PFSK-1 (cell line): ENCODE data around the gene GPS2.

Source experiments
- FOXP2 ChIP-seq: optimal IDR thresholded peaks from 2 replicates; pipeline ENCODE3; 2011; ENCODE audit warnings: borderline replicate concordance, control low read depth, inconsistent platforms; ENCODE audit not compliant: insufficient read depth; ENCODE audit errors: extremely low read length, extremely low read depth
- POLR2AphosphoS5 ChIP-seq: IDR thresholded peaks from 2 replicates; pipeline ENCODE4 v1.6.1; 2012; ENCODE audit warnings: low read depth, mild to moderate bottlenecking, control low read depth, low read length, moderate library complexity
- REST ChIP-seq, 2 experiments: IDR thresholded peaks; 2 replicates each; pipeline versions ENCODE4 v1.6.1 to v1.8.0; 2011 to 2012; ENCODE audit warnings: low read depth in 2 of 2, low read length in 2 of 2, control low read depth in 1 of 2, inconsistent platforms in 1 of 2, mild to moderate bottlenecking in 1 of 2, moderate library complexity in 1 of 2; ENCODE audit not compliant: insufficient read depth in 1 of 2
- SIN3A ChIP-seq: IDR thresholded peaks from 2 replicates; pipeline ENCODE4 v1.6.1; 2012; ENCODE audit warnings: mild to moderate bottlenecking, low read length, moderate library complexity, borderline replicate concordance; ENCODE audit not compliant: insufficient read depth
- TAF1 ChIP-seq: IDR thresholded peaks from 2 replicates; pipeline ENCODE4 v1.6.1; 2012; ENCODE audit warnings: low read length, control low read depth, borderline replicate concordance; ENCODE audit not compliant: insufficient read depth

- TF ChIP-seq REST (IDR thresholded peaks at IDR 0.05; ENCODE audit: insufficient read depth in 1 of 2, low read depth in 2 of 2, low read length in 2 of 2) (no peak), POLR2AphosphoS5 (no peak), SIN3A (peak; percentile 96; the same call in 1 of the 2 replicates), TAF1 (no peak), FOXP2 (no peak)
These were observed 33.8 kb downstream of the GPS2 start, which contains the start of gene SLC2A4 for GRCh38 chr17:7281074-7281952.
